ENCODE measurements around the gene MAPK8IP2. TPM values are rescaled to one million over a fixed set of nuclear protein-coding genes. Genes with fewer than 3 reads are reported as not detected.
"Not testable (repeated sequence)": the region's sequence is repeated elsewhere in the genome, so short reads cannot be mapped to it uniquely, and the experiment has no call there.

Gene MAPK8IP2
- total RNA-seq, 6 experiments from 2014 or later = 0.15 to 1.7 (median 0.45) TPM

GRCh38 chr22:50633086-50633485, 32.5 kb downstream of the MAPK8IP2 start:
- intact Hi-C loops (cut with DNase I) = no loop called here
- no peaks in the 10 kb centered on the region for H3K27me3 ChIP-seq
- H3K9me3 ChIP-seq = no peaks in the 10 kb centered on the region
- no peaks in the 10 kb centered on the region for H3K36me3 ChIP-seq
- DNase-seq (no peak), ATAC-seq (no peak)
- no peaks in the 10 kb centered on the region for H3K4me1 ChIP-seq
- TF ChIP-seq POLR2A (IDR thresholded peaks at IDR 0.05) (no peak), CTCF (IDR thresholded peaks at IDR 0.05) (no peak)
- no peak overlapping the region for H3K27ac ChIP-seq
- WGBS (ENCODE audit: insufficient coverage, low coverage, low lambda C conversion rate, missing lambda C conversion rate) = 90% methylated on average over 2 of the region's 5 CpGs
- H3K4me3 ChIP-seq = no peak overlapping the region

- DNase-seq = no peak
- Histone ChIP-seq H3K36me3 (no peaks in the 10 kb centered on the region), H3K27me3 (no peaks in the 10 kb centered on the region), H3K4me1 (no peaks in the 10 kb centered on the region), H3K27ac (no peak overlapping the region), H3K9me3 (no peaks in the 10 kb centered on the region), H3K4me3 (no peak overlapping the region)
- peak in 1 of 4 donors; percentile 19 for ATAC-seq
- TF ChIP-seq POLR2A (IDR thresholded peaks at IDR 0.05) = no peak
- TF ChIP-seq CTCF (IDR thresholded peaks at IDR 0.05) = no peak
- WGBS (ENCODE audit: insufficient coverage, low coverage, low lambda C conversion rate, missing lambda C conversion rate) = 82% methylated on average over 9 of the region's 11 CpGs
- intact Hi-C loops (cut with DNase I) = no loop called here
These were observed 33.2 kb downstream of the MAPK8IP2 start for GRCh38 chr22:50633771-50634170.

GRCh38 chr22:50635591-50635990, 35.0 kb downstream of the MAPK8IP2 start:
- H3K36me3 ChIP-seq = no peaks in the 10 kb centered on the region
- H3K27ac ChIP-seq = no peak overlapping the region
- H3K4me3 ChIP-seq = no peak overlapping the region
- TF ChIP-seq POLR2A (IDR thresholded peaks at IDR 0.05) (no peak), CTCF (IDR thresholded peaks at IDR 0.05) (no peak)
- H3K4me1 ChIP-seq = peaks cover 0 to 7% (median 2%) of the 10 kb centered on the region in 4 donors
- 89% methylated on average over 5 of the region's 11 CpGs for WGBS (ENCODE audit: insufficient coverage, low coverage, low lambda C conversion rate, missing lambda C conversion rate)
- intact Hi-C loops (cut with DNase I) = no loop called here
- H3K27me3 ChIP-seq = no peaks in the 10 kb centered on the region
- no peak for DNase-seq
- no peaks in the 10 kb centered on the region for H3K9me3 ChIP-seq
- peak in 1 of 4 donors; percentile 18 for ATAC-seq

GRCh38 chr22:50640296-50640695, 39.7 kb downstream of the MAPK8IP2 start:
- DNase-seq (peak in 1 of 3 donors; percentile 62), ATAC-seq (peak; percentile 45 to 67 (median 60))

GRCh38 chr22:50640857-50641647, 40.5 kb downstream of the MAPK8IP2 start:
- TF ChIP-seq POLR2A (IDR thresholded peaks at IDR 0.05) (no peak), CTCF (IDR thresholded peaks at IDR 0.05) (no peak)
- 65% methylated on average over 5 of the region's 15 CpGs for WGBS (ENCODE audit: insufficient coverage, low coverage, low lambda C conversion rate, missing lambda C conversion rate)

More at GRCh38 chr22:50640296-50640695, 39.7 kb downstream of the MAPK8IP2 start:
- H3K27ac ChIP-seq = peak overlapping the region in 2 of 3 donors; percentile 16 to 71
- WGBS (ENCODE audit: insufficient coverage, low coverage, low lambda C conversion rate, missing lambda C conversion rate) = 53% methylated on average over 7 of the region's 12 CpGs
- H3K4me3 ChIP-seq; H3K9me3 ChIP-seq; intact Hi-C loops (cut with DNase I); H3K27me3 ChIP-seq; H3K36me3 ChIP-seq: not testable (repeated sequence)
- peaks cover 0 to 27% (median 12%) of the 10 kb centered on the region in 4 donors for H3K4me1 ChIP-seq

More at GRCh38 chr22:50640857-50641647, 40.5 kb downstream of the MAPK8IP2 start:
- H3K4me1 ChIP-seq = peaks cover 0 to 27% (median 12%) of the 10 kb centered on the region in 4 donors
- H3K4me3 ChIP-seq = no peak overlapping the region
- H3K27me3 ChIP-seq = no peaks in the 10 kb centered on the region
- DNase-seq (no peak), ATAC-seq (peak; percentile 8 to 28 (median 18))
- H3K36me3 ChIP-seq = no peaks in the 10 kb centered on the region
- no peaks in the 10 kb centered on the region for H3K9me3 ChIP-seq
- peak overlapping the region in 2 of 3 donors; percentile 16 to 71 for H3K27ac ChIP-seq
- intact Hi-C loops (cut with DNase I) = no loop called here

Measured in right lobe of liver (tissue), 6 donors.